Progenitor cell of endocrine pancreas (in vitro differentiated cells): ENCODE results near the gene RBMS1. TPM values are rescaled to one million over a fixed set of nuclear protein-coding genes. Genes with fewer than 3 reads are reported as not detected.

ENCODE experiments used
- DNase-seq: peaks from one replicate; pipeline ENCODE4 v3.0.0; 2021; ENCODE audit warnings: low spot score; ENCODE audit not compliant: unreplicated experiment
- H3K27ac Mint-ChIP-seq: 2 replicates; pipeline ENCODE4 v1.8.0; 2021; ENCODE audit warnings: mild to moderate bottlenecking, moderate library complexity, mixed read lengths
- H3K27me3 Mint-ChIP-seq: 2 replicates; pipeline ENCODE4 v1.8.0; 2021; ENCODE audit warnings: mixed read lengths
- H3K36me3 Mint-ChIP-seq: 2 replicates; pipeline ENCODE4 v1.8.0; 2022; ENCODE audit warnings: mixed read lengths; ENCODE audit not compliant: insufficient read depth
- H3K4me1 Mint-ChIP-seq: 2 replicates; pipeline ENCODE4 v1.8.0; 2021; ENCODE audit warnings: low read depth, mixed read lengths
- H3K4me3 Mint-ChIP-seq: 2 replicates; pipeline ENCODE4 v1.8.0; 2021; ENCODE audit warnings: low read depth, mild to moderate bottlenecking, moderate library complexity, mixed read lengths
- H3K9me3 Mint-ChIP-seq: 2 replicates; pipeline ENCODE4 v1.8.0; 2021; ENCODE audit warnings: low read depth, mixed read lengths
- total RNA-seq: library from RNA; stranded (reverse); gene quantifications from 2 replicates; pipeline ENCODE4 v1.2.1, GENCODE V29; 2021
- TF ChIP-seq, protein P1 (sequence below): fragments of 200-600 bp; sonication (generic); IDR thresholded peaks from one replicate; pipeline ENCODE4 v1.5.0; 2021; ENCODE audit warnings: antibody characterized with exemption, mild to moderate bottlenecking; ENCODE audit not compliant: unreplicated experiment

RBMS1 gene
- total RNA-seq, 1 donor from 2014 or later: 59.8 TPM

DNA sequence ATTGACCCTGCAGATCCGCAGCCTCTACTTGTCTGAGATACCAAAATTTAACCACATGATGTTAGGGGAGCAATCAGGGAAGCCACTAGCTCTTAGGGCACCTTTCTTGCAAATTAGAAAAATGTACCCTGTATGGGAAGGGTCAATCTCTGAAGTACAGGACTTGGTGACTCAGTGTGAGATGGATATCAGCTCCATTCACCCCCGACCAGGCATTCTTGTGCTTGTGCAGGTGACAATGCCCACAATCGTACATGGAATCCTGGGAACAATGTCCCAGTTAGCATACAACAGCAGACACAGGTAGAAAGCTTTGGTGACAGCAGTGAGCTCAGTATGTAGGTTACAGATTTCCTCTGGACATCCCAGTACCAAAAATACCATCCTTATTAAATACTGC, 155.9 kb downstream of the RBMS1 start:
- TF ChIP-seq, protein P1, sequence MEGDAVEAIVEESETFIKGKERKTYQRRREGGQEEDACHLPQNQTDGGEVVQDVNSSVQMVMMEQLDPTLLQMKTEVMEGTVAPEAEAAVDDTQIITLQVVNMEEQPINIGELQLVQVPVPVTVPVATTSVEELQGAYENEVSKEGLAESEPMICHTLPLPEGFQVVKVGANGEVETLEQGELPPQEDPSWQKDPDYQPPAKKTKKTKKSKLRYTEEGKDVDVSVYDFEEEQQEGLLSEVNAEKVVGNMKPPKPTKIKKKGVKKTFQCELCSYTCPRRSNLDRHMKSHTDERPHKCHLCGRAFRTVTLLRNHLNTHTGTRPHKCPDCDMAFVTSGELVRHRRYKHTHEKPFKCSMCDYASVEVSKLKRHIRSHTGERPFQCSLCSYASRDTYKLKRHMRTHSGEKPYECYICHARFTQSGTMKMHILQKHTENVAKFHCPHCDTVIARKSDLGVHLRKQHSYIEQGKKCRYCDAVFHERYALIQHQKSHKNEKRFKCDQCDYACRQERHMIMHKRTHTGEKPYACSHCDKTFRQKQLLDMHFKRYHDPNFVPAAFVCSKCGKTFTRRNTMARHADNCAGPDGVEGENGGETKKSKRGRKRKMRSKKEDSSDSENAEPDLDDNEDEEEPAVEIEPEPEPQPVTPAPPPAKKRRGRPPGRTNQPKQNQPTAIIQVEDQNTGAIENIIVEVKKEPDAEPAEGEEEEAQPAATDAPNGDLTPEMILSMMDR: no peak
- no peak for DNase-seq
- Mint-ChIP-seq H3K4me1 (no peaks in the 10 kb centered on the region), H3K27me3 (no peaks in the 10 kb centered on the region), H3K36me3 (peaks cover under 1% of the 10 kb centered on the region), H3K9me3 (no peaks in the 10 kb centered on the region), H3K4me3 (no peak overlapping the region), H3K27ac (no peak overlapping the region)

DNA sequence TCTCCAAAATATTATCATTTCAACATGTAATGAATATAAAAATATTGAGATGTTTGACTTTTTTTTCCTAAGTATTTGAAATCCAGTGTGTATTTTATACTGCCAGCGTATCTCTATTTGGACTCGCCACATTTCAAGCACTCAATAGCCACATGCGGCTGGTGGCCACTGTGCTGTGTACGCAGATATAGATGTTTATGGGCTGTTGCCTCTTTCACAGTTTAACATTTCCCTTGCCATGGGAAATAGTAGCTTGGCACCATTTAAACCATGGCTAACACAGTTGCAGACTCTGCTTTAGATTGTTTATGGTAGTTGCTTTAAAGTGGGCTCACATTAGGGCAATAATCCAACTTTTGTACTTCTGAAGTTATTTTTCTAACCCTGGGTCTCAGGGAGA, 157.0 kb downstream of the RBMS1 start:
- Mint-ChIP-seq H3K4me1 (no peaks in the 10 kb centered on the region), H3K27ac (no peak overlapping the region), H3K36me3 (no peaks in the 10 kb centered on the region), H3K4me3 (no peak overlapping the region), H3K27me3 (no peaks in the 10 kb centered on the region), H3K9me3 (no peaks in the 10 kb centered on the region)
- DNase-seq: no peak
- TF ChIP-seq, protein P1: no peak

DNA sequence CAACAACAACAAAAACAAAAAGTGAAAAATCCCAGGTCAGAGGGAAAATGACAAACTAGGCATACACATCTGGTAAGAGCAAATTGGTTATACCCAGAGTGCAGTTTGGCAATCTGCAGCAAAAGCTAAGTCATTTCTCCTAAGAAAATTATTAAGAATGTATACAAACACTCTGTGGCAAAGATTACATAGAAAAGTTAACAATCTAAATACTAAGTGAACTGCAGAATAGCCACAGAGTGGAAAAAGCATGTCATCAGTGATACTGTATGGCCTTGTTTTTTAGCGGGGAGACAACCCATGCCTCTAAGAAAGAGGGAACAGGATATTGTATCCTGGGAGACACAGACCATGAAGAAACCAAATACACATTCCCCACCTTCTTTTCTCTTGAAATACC, 157.5 kb downstream of the RBMS1 start:
- Mint-ChIP-seq H3K9me3 (no peaks in the 10 kb centered on the region), H3K4me1 (no peaks in the 10 kb centered on the region), H3K27me3 (no peaks in the 10 kb centered on the region), H3K4me3 (no peak overlapping the region), H3K36me3 (no peaks in the 10 kb centered on the region), H3K27ac (no peak overlapping the region)
- no peak for DNase-seq
- TF ChIP-seq, protein P1: no peak

DNA sequence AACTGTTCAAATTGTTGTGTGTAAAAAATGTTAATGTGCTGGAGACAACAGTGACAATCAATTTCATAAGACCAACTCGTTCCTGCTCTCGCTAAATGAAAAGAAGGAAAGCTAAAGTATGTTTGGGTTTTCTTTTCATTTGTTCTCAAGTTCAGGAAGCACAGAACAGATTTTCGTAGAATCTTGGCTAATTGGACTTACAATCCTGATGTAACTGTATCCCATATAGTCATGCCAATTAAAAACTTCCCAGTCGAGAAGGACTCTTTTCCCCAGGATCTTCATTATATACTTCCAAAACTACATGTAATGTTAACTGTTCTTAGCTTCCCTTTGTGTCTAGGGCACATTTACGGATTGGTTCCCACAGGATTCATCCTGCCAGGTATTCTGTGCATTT, 158.2 kb downstream of the RBMS1 start:
- no peak for DNase-seq
- H3K27me3 Mint-ChIP-seq: no peaks in the 10 kb centered on the region
- no peak overlapping the region for H3K4me3 Mint-ChIP-seq
- H3K9me3 Mint-ChIP-seq: no peaks in the 10 kb centered on the region
- H3K4me1 Mint-ChIP-seq: no peaks in the 10 kb centered on the region
- H3K27ac Mint-ChIP-seq: no peak overlapping the region
- TF ChIP-seq, protein P1: no peak
- H3K36me3 Mint-ChIP-seq: no peaks in the 10 kb centered on the region

DNA sequence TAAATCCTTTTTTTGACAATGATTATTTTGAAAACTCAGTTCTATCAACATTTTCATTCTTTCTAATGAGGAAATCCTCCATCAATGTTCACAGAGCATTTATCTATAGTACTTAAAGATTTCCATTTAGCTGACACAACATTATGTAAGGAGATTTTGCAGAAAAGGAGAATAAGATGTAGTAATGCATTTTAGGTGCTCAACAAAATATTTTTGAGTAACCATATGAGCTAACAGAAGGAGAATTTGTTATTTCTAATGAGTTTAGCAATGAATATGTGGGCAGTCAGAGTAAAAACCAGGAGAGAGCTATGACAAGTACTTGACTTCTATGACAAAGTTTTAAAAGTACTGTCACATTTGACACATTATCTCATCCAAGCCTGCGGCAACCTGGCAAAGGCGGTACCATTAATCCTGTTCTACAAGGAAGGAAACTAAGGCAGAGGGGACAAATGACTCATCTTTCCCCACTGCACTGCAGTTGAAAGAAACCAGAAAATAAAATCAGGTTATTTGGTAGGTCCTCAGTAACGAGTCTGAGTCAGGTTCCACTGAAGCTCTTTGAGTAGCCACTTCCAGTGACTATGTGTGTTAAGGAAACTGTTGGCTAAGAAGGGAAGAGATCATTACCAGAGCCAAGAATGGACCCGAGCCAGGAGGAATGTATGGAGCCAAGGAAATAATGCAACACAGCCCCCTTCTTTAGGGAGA, 159.4 kb downstream of the RBMS1 start:
- Mint-ChIP-seq H3K4me1 (peaks cover 7% of the 10 kb centered on the region), H3K27ac (no peak overlapping the region), H3K36me3 (no peaks in the 10 kb centered on the region), H3K4me3 (no peak overlapping the region), H3K27me3 (no peaks in the 10 kb centered on the region), H3K9me3 (no peaks in the 10 kb centered on the region)
- TF ChIP-seq, protein P1: no peak
- DNase-seq: no peak
